Inflammatory macrophage treated with lipopolysaccharide for 4 hours (primary cell): ENCODE measurements around the gene SLC13A3.

Source experiments
- DNase-seq: peaks from one replicate; pipeline ENCODE4 v3.0.0-alpha.2; 2020

Gene SLC13A3, protein sequence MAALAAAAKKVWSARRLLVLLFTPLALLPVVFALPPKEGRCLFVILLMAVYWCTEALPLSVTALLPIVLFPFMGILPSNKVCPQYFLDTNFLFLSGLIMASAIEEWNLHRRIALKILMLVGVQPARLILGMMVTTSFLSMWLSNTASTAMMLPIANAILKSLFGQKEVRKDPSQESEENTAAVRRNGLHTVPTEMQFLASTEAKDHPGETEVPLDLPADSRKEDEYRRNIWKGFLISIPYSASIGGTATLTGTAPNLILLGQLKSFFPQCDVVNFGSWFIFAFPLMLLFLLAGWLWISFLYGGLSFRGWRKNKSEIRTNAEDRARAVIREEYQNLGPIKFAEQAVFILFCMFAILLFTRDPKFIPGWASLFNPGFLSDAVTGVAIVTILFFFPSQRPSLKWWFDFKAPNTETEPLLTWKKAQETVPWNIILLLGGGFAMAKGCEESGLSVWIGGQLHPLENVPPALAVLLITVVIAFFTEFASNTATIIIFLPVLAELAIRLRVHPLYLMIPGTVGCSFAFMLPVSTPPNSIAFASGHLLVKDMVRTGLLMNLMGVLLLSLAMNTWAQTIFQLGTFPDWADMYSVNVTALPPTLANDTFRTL

DNA sequence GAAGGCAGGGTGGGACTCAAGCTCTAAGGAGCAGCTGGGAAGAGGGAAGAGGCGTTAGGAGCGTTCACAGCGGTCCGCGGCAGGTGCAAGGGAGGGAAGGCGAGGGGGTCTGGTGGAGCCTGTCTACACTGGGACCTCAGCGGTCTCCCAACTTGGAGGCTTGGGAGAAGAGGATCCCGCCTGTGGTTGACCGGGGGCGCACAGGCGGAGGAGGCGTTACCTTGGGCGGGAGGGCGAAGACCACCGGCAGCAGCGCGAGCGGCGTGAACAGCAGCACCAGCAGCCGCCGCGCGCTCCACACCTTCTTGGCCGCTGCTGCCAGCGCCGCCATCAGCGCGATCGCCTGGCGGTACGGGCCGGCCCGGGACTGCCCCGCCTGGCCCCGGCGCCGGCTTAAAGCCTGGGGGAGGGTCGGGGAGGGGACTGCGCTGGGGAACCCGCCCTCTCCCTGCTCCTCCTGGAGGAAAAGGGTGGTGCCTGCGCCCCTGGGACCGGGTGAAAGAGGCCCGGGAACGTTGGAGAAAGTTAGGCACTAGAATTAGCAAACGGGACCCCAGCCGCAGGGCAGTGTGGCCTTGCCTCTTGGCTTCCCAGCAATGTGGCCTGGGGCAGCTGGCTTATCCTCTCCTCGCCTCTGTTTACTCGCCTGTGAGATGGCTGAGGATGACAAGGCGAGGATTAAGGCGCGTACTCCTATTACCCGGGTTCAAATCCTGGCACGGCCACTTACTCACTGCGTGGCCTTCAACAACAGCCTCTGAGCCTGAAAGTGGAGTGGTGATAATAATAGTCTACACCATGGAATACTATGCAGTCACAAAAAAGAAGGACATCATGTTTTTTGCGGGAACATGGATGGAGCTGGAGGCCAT lies at the start of gene SLC13A3:
Gene SLC13A3 (minus strand): TSS at position 369 of the 872 bp plus-strand sequence. CDS start 38 bp downstream, at position 331.
- DNase-seq = no peak

DNA sequence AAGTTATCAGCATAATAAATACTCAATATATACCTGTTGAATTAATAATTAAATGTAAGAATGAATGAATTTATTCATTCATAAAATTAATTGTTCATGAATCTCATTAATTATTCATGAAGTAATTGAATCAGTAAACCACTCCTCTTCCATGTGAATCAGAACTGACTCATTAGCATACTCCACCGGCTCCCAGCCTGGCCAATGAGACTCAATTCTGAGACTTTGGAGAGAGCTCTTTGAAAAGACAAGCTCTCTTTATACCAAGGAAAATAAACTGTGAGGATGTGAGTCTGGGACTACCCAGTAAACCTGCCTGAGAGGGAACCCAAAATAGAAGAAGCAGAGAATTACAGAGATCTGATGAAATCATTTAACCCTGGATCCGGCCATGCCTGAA lies 49.8 kb upstream of the SLC13A3 start:
- no peak for DNase-seq

DNA sequence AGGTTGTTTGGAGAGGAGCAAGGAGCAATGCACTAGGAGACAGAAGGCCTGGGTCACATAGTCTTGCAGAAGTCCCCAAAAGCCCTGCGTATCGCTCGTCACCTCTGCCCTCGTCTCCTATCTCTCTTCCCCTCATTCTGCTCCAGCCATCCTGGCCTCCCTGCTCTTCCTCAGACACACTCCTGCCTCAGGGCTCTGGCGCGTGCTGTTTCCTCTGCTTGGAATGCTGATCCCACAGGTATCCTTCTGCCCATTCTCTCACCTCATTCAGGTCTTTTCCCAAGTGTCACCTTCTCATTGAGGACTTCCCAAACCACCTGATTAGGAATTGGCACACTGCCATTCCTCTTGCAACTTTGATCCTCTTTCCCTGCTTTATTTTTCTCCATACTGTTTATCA lies 49.2 kb upstream of the SLC13A3 start:
- no peak for DNase-seq

DNA sequence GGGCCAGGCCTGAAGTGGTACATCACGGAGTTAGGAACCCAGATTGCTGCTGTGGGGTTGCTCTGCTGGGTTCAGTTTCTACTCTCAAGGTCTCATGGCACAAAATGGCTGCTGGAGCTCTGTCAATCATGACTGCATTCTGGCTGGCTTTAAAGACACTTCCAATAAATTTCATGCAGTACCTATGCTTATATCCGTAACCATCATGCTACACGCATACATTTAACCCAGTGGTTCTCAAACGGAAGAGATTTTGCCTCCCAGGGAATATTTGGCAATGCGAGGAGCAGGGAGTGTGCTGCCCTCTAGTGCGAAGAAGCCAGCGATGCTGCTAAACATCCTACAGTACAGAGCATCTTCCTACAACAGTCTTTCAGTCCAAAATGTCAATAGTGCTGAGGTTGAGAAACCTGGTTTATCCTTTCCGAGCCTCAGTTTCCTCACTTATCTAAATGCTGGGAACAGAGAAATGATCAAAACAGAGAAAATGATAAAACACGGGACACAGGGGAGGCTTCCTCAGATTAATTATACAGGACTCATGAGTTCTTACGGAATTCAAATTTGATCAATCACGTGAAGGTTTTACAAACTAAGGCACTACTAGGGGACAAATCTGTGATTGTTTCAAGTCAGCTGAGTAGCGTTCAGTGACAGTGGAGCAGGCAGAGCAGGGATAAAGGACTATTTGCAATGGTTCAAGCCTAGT lies 48.5 kb upstream of the SLC13A3 start:
- peak; percentile 48 for DNase-seq

DNA sequence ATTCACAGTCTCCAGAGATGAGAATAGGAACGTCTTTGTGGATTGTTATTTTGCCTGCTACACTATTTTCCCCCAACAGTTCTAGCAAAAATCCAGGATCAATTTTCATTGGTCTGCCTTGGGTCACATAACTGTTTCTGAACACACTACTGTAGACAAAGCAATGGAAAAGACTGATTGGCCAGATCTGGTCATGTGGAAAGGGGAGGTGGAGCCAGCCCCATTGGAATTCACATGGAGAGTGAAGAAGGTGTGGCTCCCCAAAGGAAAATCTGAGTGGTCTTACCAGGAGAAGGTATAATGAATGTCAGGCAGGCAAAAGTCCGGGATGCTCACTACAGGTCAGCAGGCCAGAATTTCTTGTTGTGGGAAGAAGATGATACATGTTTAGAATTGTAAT lies 47.5 kb upstream of the SLC13A3 start:
- DNase-seq = no peak

DNA sequence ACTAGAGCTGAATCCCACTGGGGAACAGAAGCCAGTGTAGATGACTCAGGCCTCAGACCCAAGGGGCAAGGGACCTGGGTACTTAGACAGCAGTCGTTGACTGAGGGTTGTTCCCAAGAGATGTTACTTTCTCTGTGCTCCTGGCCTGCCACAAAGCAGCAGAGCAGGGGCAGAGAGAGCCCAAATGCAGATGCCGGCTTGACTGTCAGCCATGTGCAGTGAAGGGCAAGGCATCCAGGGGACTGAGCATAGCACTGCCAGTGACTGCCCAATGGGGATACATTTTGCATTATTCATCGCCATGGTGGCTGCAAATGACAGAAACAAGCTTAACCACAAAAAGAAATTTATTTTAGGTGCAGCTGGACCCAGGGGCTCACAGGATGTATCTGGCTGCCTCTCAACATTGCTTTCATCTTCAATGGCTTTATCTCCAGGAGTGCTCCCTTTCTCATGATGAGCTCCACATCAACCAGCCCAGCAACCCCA lies 45.6 kb upstream of the SLC13A3 start:
- DNase-seq = no peak

DNA sequence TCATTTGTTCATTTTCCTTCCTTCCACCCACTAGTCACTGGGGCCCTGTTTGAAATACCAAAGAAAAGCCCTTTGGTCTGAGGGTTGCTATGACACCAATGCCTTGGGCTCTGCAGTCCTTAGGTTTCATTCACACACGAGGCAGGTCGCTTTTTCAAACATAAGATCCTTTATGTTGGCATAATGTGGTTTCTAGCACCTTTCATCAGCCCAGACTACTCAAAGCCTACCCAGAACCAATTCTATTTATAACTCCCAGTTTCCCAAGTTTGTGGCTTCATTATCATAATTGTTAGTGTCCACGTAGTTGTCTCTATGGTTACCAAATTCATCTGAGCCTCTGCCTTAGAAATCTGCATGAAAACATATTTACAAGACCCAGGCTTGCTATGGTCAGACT lies 44.6 kb upstream of the SLC13A3 start:
- DNase-seq = no peak

DNA sequence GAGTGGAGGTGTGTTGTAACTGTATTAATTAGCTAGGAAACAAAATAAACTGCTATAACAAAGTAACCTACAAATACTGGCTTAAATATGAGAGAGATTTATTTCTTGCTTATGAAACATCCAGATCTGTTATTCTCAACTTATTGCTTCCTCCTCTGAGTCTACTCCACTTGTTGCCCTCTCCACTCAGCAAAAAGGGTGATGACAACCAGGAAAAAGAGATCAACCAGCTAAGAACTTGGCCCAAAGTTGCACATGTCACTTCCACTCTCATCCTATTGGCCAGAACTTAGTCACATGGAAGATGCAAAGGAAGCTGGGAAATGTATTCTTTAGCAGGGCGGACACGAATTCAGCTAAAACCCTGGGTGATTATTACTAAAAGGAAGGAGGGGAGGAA lies 43.2 kb upstream of the SLC13A3 start:
- peak; percentile 62 for DNase-seq

DNA sequence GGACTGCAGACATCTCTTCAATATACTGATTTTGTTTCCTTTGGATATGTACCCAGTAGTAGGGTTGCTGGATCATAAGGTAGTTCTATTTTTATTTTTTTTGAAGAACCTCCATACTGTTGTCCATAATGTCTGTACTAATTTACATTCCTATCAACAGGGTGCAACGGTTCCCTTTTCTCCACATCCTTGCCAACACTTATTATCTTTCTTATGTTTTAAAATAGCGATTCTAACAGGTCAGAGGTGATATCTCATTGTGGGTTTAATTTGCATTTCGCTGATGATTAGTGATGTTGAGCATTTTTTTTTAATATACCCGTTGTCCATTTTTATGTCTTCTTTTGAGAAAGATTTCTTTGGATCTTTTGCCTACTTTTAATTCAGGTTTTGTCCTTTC lies 39.9 kb upstream of the SLC13A3 start:
- DNase-seq = no peak

DNA sequence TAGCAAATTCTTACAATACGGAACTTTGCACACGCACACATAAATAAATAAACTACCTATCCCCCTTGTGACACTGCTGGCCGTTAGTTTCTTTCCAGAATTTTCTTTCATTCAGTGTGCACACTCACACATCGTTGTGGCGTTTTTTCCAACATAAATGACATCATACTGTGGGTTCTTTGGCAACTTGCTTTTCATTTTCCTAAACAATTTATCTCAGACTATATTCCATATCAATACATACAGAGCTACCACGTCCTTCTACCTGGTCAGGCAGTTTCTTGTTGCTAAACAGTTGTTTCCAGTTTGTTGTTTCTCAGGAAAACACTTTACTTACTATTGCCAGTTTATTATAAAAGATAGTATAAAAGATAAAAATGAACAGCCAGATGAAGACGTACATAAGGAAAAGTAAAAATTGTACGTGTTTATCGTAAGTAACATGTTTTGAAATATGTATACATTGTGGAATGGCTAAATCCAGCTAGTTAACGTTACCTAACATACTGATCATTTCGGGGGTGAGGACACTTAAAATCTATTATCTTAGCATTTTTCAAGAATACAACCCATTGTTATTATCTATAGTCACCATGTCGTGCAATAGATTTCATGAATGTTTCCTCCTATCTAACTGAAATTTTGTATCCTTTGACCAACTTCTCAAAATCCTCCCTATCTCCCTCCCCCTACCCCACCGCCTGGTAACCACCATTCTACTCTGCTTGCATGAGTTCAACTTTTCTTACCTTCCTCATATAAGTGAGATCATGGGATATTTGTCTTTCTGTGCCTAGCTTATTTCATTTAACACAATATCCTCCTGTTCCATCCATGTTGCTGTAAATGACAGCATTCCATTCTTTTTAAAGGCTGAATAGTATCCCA lies 39.2 kb upstream of the SLC13A3 start:
- peak; percentile 25 for DNase-seq

DNA sequence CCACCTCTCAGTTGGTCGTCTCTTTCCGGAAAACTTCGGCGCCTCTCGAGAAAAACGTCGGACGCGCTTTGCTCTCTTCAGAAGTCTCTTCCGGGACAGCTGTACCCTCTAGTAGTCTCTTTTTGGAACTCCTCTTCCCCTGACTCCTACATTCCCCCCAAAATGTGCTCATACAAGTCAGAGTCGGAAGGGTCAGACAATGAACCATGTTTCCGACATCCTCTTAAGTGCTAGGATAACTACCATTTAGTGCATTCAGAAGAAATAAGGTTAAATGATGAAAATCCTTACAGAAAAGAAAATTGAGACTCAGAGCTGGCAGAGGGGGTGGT lies 38.5 kb upstream of the SLC13A3 start:
- DNase-seq = no peak

DNA sequence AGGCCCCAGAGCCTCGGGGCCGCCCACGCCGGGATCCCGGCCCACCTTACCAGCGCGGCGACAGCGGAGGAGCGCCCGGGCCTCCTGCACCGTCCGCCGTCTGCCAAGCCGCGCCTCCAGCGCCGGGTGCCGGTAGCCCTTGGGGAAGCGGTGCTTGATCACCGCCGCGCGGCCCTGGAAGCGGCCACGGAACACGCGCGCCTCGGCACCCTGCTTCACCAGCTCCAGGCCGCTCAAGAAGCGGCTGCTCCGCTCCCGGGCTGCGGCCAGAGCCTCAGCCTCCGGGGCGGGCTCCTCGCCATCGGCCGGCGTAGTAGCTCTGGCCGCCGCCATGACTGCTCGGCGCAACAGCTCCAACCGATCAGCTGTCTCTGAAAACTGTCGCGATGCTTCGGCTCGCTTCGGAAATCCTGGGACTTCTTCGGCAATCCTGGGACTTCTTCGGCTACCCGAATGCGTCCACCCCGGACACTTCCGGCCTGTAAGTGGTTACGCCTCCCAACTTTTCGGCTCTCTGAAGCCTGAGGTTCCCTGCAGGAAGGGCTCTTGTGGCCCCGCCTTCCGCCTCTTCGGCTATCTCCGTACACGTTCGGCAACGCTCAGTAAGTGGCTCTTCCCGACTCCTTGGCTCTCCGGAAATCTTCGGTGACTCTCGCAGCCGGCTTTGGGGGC lies 38.0 kb upstream of the SLC13A3 start, which contains the start of gene TP53RK:
Gene TP53RK (minus strand): TSS at position 363 of the 672 bp plus-strand sequence. CDS start 30 bp downstream, at position 333.
- DNase-seq = peak; percentile 100

DNA sequence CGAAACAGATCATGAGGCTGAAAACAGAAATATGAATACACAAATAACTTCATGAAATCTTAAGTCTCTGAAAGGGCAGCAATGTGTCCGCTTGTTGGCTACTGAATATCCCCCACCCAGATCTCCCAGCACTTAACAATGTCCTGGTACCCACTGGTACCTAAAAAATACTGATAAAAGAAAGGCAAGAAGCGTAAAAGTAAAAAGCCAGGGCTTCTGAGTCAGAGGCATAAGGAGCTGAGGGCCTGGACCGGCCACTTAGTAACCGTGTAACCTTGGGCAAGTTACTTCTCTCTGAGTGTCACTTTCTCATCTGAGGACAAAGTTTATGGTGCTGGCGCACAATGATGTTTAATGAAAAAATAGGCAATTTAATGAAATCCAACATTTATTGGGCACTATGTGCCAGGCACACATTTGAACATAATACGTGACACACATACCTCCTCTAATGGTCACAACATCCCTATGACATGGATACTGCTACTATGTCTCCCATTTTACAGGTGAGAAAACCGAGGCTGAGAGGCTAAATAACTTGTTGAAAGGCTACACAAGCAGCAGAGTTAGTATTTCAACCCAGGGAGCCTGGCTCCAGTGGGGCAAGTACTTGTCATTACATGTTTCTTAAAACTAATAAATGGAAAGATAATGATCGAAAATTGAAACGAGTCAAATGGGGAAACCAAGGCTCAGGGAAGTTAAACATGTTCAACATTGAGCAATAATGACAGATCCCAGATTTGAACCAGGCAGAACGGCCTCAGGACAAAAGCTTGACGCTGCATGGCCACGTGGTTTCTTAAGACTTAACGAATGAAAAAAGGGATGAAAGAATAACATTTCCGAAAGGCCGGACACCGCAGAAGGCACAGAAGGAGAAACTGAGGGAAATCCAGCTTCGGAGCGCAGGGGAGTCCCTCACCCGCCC lies 37.2 kb upstream of the SLC13A3 start:
- peak; percentile 21 for DNase-seq

DNA sequence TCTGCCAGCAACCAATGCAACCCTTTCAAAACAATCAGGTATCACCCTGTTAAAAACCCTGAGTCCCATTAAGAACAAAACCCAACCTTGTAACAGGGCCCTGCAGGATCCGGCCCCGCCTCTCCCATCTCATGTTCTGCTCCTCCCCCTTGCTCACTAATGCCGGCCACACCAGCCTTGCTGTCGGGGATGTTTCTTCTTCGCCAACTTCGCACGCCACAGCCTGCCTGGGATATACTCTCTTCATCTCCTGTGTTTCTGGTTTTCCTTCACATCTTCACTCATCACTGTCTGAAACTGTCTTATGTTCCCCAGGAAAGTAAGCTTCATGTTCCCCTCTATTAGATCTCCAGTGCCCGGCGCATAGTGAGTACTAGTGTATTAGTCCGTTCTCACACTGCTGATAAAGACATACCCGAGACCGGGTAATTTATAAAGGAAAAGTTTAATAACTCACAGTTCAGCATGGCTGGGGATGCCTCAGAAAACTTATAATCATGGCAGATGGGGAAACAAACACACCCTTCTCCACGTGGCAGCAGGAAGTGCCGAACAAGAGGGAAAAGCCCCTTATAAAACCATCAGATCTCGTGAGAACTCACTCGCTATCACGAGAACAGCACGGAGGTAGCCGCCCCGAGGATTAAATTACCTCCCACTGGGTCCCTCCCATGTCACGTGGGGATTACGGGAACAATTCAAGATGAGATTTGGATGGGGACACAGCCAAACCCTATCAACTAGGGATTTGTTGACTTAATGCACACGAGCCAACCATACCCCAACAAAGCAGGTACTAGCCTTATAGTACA lies 32.9 kb upstream of the SLC13A3 start:
- no peak for DNase-seq

DNA sequence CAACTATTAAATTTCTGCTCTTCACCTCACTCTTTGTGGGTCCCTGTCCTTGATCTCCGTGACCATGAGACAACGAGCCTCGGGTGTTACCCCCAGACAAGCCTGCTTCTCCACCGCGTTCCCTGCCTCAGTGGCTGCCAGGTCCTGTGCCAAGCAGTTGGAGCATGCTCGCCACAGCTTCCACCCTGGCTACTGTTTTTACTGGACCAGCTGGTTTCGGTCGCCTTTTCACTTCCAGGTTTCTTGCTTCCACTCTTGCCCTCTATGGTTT lies 32.3 kb upstream of the SLC13A3 start:
- peak; percentile 23 for DNase-seq

DNA sequence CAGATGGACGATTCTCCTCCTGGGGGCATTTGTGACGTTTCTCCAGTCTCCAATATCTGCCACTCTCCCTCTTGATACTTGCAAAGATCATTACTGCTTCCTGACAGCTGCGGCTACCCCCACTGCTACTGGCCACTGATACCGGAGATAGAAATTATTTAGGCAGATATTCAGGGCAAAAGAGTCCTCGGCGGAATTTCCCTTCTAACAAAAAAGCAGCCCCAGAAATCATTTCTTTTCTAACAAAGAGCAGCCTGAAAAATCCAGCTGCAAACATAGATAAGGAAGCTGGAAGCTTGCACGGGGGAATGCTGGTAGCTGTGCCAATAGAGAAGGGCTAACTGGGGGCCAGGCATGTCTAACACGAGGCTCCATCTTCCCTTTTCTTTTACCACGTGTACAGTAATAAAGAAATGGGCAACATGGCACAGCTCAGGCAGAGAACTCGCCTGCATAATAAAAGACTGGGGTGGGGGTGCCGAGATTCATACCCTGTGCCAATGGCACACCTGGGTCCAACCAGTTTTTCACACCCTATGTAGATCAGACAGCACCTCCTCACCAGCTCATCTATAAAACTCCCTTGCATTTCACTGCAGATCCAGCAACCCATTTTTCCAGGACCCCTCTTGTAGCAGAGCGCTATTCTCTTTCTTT lies 31.9 kb upstream of the SLC13A3 start:
- no peak for DNase-seq

DNA sequence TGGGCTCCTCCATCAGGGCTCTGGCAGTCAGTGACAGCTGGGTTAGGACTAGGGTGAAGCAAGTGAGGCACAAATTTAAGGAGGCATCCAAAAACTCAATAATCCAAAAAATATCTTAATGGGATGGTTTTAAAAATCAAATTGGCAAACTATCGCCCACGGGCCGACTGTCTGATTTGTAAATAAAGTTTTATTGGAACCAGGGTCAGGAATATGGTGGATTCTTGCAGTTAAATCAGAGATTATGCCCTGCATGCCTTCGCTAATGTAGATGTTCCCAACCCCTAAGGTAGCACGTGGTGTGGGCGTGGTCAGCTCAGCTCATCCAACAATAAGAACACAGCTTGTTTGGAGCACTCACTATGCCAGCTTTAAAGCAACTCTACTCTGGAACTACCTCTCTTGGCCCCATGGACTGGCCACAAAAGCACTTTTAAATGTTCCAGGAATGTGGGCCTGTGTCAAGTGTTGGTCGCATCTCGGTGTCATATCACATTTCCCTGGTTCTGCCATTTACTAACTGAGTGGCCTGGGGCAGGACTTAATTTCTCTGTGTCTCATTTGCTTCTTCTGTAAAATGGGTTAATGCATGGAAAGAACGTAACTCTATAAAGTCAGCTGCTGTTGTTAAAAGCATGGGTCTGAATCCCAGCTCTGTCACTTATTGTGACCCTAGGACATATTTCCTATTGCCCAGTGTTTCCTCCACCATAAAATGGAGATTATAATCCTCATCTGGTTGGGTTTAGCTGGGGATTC lies 31.0 kb upstream of the SLC13A3 start:
- DNase-seq = no peak
